ENCODE data around the gene CMYA5.

CMYA5 gene

DNA sequence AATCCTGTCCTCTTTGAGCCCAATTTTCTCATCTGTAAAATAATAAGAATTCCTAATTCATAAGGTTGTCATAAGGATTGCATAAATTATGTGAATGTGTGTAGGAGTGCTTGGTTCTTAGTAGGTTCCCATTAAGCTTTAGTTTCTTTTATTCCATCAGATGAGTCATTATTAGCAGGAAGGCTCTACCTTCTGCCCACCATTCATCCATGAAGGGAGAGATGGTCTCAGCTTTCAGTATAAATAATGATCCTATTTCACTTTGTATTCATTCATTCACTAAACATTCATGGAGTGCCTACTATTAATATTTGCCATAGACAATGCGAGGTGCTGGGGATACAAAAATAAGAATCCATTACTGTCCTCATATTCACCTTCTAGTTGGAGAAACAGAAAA lies 3.0 kb downstream of the CMYA5 start:
- TF ChIP-seq, protein P1, sequence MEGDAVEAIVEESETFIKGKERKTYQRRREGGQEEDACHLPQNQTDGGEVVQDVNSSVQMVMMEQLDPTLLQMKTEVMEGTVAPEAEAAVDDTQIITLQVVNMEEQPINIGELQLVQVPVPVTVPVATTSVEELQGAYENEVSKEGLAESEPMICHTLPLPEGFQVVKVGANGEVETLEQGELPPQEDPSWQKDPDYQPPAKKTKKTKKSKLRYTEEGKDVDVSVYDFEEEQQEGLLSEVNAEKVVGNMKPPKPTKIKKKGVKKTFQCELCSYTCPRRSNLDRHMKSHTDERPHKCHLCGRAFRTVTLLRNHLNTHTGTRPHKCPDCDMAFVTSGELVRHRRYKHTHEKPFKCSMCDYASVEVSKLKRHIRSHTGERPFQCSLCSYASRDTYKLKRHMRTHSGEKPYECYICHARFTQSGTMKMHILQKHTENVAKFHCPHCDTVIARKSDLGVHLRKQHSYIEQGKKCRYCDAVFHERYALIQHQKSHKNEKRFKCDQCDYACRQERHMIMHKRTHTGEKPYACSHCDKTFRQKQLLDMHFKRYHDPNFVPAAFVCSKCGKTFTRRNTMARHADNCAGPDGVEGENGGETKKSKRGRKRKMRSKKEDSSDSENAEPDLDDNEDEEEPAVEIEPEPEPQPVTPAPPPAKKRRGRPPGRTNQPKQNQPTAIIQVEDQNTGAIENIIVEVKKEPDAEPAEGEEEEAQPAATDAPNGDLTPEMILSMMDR (conservative IDR thresholded peaks at IDR 0.05; ENCODE audit: low read depth, low read length): no peak
- no peak overlapping the region for H3K4me3 ChIP-seq (ENCODE audit: low read length)

DNA sequence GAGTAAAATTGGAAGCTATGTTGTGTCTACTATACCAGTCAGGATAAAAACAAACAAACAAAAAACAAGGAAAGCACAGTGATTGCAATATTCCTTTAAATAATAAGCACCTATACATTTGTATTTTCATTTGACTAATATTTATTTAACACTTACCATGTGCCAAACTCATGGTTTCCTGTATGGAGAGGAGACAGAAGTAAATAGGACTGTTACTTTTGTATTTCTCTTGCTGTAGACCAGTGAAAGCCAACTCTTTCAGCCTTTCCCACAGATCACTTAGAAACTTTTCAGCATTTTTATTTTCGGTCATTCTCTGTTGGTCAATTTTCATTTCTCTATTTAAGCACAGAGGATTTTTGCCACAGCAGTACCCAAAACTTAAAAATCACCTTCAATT lies 4.5 kb downstream of the CMYA5 start:
- DNase-seq (ENCODE audit: low read depth): no peak
- TF ChIP-seq, protein P1 (conservative IDR thresholded peaks at IDR 0.05; ENCODE audit: low read depth, low read length): no peak
- H3K4me3 ChIP-seq (ENCODE audit: low read length): no peak overlapping the region

More for the DNA sequence above, 3.0 kb downstream of the CMYA5 start:
- DNase-seq (ENCODE audit: low read depth): no peak

DNA sequence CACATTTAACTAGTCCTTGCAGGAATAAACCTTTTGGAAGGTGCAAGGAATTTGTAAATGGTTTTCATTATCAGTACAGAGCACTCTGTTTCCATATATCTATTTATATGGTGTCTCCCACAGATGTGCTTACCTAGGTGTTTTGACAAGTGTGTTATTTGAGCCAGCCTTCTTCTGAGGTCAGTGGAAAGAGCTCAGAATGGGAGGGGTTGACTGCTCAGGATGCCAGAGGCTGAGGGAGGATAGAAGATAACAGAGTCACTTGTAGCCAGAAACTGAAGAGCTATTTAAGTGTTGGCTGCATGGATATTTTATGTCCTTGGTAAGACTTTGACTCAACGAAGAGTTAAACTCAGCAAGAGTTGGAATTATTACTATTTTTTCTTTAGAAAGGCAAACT lies 5.0 kb downstream of the CMYA5 start:
- TF ChIP-seq, protein P1 (conservative IDR thresholded peaks at IDR 0.05; ENCODE audit: low read depth, low read length): no peak
- DNase-seq (ENCODE audit: low read depth): no peak
- H3K4me3 ChIP-seq (ENCODE audit: low read length): no peak overlapping the region

DNA sequence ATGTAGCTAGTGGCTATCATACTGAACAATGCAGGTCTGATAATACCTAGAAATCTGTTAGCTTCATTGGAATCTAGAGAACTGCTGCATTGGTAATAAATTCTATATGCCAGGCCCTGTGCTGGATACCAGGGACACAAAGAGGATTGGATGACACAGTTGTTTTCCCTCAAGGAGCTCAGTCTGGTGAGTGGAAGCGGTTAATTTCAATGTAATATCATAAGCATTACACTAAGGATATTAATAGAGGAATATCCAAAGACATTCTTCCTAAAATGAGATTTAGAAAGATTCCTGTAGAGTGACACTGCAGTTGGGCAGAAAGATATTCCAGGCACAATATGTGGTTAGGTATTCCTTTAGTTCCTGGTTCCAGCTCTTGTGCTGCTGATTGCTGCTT lies 5.9 kb downstream of the CMYA5 start:
- no peak overlapping the region for H3K4me3 ChIP-seq (ENCODE audit: low read length)
- no peak for DNase-seq (ENCODE audit: low read depth)
- TF ChIP-seq, protein P1 (conservative IDR thresholded peaks at IDR 0.05; ENCODE audit: low read depth, low read length): no peak

DNA sequence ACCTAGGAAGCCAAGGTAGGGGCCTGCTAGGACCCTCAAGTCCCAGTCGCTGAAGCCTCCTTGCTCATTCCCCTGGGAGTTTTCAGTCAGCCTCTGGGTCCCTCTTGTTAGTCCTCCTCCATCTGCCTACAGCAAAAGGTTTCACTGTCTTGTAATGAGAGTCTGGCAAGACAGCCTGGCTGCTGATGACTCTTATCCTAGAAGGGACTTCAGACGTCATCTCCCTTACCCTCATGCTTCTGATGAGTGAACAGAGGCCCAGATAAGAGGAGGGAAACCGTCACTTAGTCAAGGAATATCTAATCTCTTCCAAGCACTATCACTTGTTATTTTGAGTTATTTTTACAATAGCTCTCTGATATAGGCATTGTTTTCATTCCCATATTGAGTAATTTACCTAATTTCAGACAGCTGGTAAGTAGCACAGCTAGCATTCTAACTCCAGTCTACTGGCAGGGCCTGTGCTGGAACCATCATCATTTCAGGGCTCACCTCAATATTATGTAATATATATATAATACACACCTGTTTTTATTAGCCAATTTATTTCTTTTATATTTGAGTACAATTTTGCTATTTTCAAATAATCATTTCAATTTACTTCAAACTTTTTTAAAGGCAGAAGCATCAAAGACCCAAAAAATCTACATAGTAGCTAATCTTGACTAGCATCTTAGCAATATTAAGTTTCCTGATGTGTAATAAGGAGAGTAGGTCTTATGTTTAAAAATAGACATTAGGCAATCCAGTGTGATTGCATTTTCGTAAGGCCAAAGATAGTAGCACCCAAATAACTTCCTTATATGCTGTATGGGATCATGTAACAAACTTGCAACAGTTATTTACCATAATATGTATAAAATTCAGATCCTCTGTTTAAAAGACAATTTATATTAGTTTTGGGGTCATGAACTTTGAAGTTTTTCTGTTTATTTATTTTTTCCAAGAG lies 7.9 kb downstream of the CMYA5 start:
- no peak for DNase-seq (ENCODE audit: low read depth)
- H3K4me3 ChIP-seq (ENCODE audit: low read length): no peak overlapping the region
- TF ChIP-seq, protein P1 (conservative IDR thresholded peaks at IDR 0.05; ENCODE audit: low read depth, low read length): no peak

DNA sequence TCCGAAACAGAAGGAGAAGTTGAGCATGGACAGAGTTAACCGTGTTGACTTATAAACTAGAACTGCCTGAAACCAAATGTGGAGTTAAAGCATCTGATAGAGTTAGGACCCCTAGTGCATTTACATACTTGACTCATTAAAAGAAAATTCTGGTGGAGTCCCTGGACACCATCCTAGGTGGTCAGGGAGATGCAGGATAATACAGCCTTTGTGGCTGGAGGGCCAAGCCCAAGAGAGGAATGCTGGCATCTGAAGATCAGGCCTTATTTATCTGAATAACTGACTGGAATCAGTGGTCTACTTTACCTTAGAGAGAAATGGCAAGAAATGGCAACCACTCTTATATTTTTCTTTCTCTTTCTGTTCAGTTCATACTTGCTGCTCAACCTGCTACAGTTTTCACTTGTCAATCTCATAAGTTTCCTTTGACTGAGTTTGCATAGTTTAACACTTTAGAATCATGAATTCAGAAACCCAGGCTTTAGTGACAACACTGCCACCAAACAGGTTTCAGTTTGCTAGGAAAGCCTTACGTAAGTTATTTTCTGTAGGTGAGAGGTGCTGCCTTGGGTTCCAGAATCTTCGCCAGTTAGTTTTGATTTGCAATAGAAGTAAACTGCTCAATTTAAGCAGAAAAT lies 10.2 kb downstream of the CMYA5 start:
- peak; percentile 5 for DNase-seq (ENCODE audit: low read depth)
- TF ChIP-seq, protein P1 (conservative IDR thresholded peaks at IDR 0.05; ENCODE audit: low read depth, low read length): no peak
- no peak overlapping the region for H3K4me3 ChIP-seq (ENCODE audit: low read length)

Measured in retinal pigment epithelial cell (primary cell).